HepG2 (cell line): ENCODE data around the gene ZBTB45. TPM values are rescaled to one million over a fixed set of nuclear protein-coding genes. Genes with fewer than 3 reads are reported as not detected.

Source experiments
- CREB1 ChIP-seq, 2 experiments: fragments of 450-650 bp in 1 of 2; IDR thresholded peaks; 2 replicates each; pipeline ENCODE4 v1.6.1; 2016 to 2017; ENCODE audit warnings: control low read depth in 1 of 2, mild to moderate bottlenecking in 1 of 2, missing compliant biosample characterization in 1 of 2, missing genetic modification characterization in 1 of 2
- ETV5 ChIP-seq: IDR thresholded peaks from 2 replicates; pipeline ENCODE4 v1.6.1; 2018; ENCODE audit warnings: missing biosample characterization, missing genetic modification reagents, inconsistent platforms, borderline replicate concordance
- GABPA ChIP-seq, 2 experiments: IDR thresholded peaks; 2 replicates each; pipeline ENCODE4 v1.6.1; 2011 to 2016; ENCODE audit warnings: low read depth in 2 of 2, low read length in 1 of 2, missing biosample characterization in 1 of 2, missing genetic modification characterization in 1 of 2
- GATAD1 ChIP-seq: IDR thresholded peaks from 2 replicates; pipeline ENCODE4 v1.6.1; 2016; ENCODE audit warnings: missing genetic modification reagents, missing compliant biosample characterization
- GPN1 ChIP-seq: sonication (generic); formaldehyde crosslinking; IDR thresholded peaks from 2 replicates; pipeline ENCODE4 v1.5.1; 2020; ENCODE audit warnings: missing genetic modification reagents, borderline replicate concordance
- HCFC1 ChIP-seq: fragments of 150-350 bp; IDR thresholded peaks from 2 replicates; pipeline ENCODE4 v1.6.1; 2014; ENCODE audit warnings: low read depth, low read length
- IRF2 ChIP-seq: IDR thresholded peaks from 2 replicates; pipeline ENCODE4 v1.6.1; 2018; ENCODE audit warnings: missing genetic modification reagents, missing compliant biosample characterization
- NFYC ChIP-seq: IDR thresholded peaks from 2 replicates; pipeline ENCODE4 v1.6.1; 2016; ENCODE audit warnings: missing genetic modification reagents, missing compliant biosample characterization
- NRL ChIP-seq: sonication (generic); formaldehyde crosslinking; IDR thresholded peaks from 2 replicates; pipeline ENCODE4 v1.5.0; 2020; ENCODE audit warnings: missing genetic modification reagents, mild to moderate bottlenecking, moderate library complexity, borderline replicate concordance
- POGK ChIP-seq: sonication (generic); formaldehyde crosslinking; conservative IDR thresholded peaks from 2 replicates; pipeline ENCODE4 v1.8.0; 2022; ENCODE audit warnings: mild to moderate bottlenecking, moderate library complexity, missing genetic modification reagents
- TAF15 ChIP-seq: fragments of 200-400 bp; formaldehyde crosslinking; IDR thresholded peaks from one replicate; pipeline ENCODE4 v1.6.1; 2018; ENCODE audit warnings: mild to moderate bottlenecking, low read depth, low read length; ENCODE audit not compliant: poor library complexity, severe bottlenecking
- YEATS4 ChIP-seq: sonication (generic); formaldehyde crosslinking; IDR thresholded peaks from 2 replicates; pipeline ENCODE4 v1.4.0; 2020; ENCODE audit warnings: missing genetic modification reagents, borderline replicate concordance
- ZFP36 ChIP-seq: fragments of 150-350 bp; IDR thresholded peaks from 2 replicates; pipeline ENCODE4 v1.6.1; 2018; ENCODE audit warnings: borderline replicate concordance, low read length, low read depth; ENCODE audit not compliant: partially characterized antibody
- ZMAT3 ChIP-seq: sonication (generic); formaldehyde crosslinking; conservative IDR thresholded peaks from 2 replicates; pipeline ENCODE4 v1.7.0; 2021; ENCODE audit warnings: missing genetic modification reagents
- ZNF260 ChIP-seq: sonication (generic); formaldehyde crosslinking; IDR thresholded peaks from 2 replicates; pipeline ENCODE4 v1.4.0; 2020; ENCODE audit warnings: missing genetic modification reagents, low read depth, mild to moderate bottlenecking, borderline replicate concordance
- ZNF350 ChIP-seq: sonication (generic); formaldehyde crosslinking; IDR thresholded peaks from 2 replicates; pipeline ENCODE4 v1.4.0; 2020; ENCODE audit warnings: mild to moderate bottlenecking, low read depth, missing genetic modification reagents, borderline replicate concordance
- ZNF562 ChIP-seq: sonication (generic); formaldehyde crosslinking; IDR thresholded peaks from 2 replicates; pipeline ENCODE4 v1.8.0; 2022; ENCODE audit warnings: missing genetic modification reagents, borderline replicate concordance
- ZNF724P ChIP-seq: sonication (generic); formaldehyde crosslinking; IDR thresholded peaks from 2 replicates; pipeline ENCODE4 v1.8.0; 2022; ENCODE audit warnings: missing genetic modification reagents, borderline replicate concordance
- ZZZ3 ChIP-seq: sonication (generic); formaldehyde crosslinking; IDR thresholded peaks from 2 replicates; pipeline ENCODE4 v1.4.0; 2020; ENCODE audit warnings: missing genetic modification reagents, mild to moderate bottlenecking, borderline replicate concordance
- polyA plus RNA-seq, 8 experiments: library from polyadenylated mRNA; depleted of rRNA in 3 of 8; stranded (reverse) in 7 of 8; unstranded in 1 of 8; fragments of >200 nt; fragmentation: Illumina TruSeq in 4 of 8; extraction: Trizol in 4 of 8; gene quantifications; 2 replicates each; pipeline versions ENCODE4 v1.2.1 to v1.2.3, GENCODE V29; 2011 to 2016; ENCODE audit warnings: low read depth in 4 of 8, missing spikeins in 1 of 8, mixed read lengths in 1 of 8; ENCODE audit not compliant: insufficient read depth in 1 of 8
- total RNA-seq, 5 experiments: library from RNA; depleted of rRNA; stranded (reverse); fragments of >200 nt; fragmentation: Illumina TruSeq; extraction: Trizol; gene quantifications; 2 replicates each; pipeline ENCODE4 v1.2.3, GENCODE V29; 2016; ENCODE audit warnings: low read depth in 1 of 5
- TF ChIP-seq, protein P1 (sequence below): IDR thresholded peaks from 2 replicates; pipeline ENCODE4 v1.6.1; 2016; ENCODE audit warnings: mild to moderate bottlenecking
- TF ChIP-seq, protein P2 (sequence below): IDR thresholded peaks from 2 replicates; pipeline ENCODE4 v1.6.1; 2016; ENCODE audit warnings: missing compliant biosample characterization, missing genetic modification reagents, borderline replicate concordance
- TF ChIP-seq, protein P3 (sequence below): sonication (generic); formaldehyde crosslinking; IDR thresholded peaks from 2 replicates; pipeline ENCODE4 v1.8.1; 2023; ENCODE audit warnings: mild to moderate bottlenecking, moderate library complexity, missing genetic modification reagents

Gene ZBTB45
- total and polyA plus RNA-seq, 2 of the 13 experiments (the other 11 are each of a cell fraction or from before 2014, with no cell fraction given): 3.0 to 3.7 TPM

DNA sequence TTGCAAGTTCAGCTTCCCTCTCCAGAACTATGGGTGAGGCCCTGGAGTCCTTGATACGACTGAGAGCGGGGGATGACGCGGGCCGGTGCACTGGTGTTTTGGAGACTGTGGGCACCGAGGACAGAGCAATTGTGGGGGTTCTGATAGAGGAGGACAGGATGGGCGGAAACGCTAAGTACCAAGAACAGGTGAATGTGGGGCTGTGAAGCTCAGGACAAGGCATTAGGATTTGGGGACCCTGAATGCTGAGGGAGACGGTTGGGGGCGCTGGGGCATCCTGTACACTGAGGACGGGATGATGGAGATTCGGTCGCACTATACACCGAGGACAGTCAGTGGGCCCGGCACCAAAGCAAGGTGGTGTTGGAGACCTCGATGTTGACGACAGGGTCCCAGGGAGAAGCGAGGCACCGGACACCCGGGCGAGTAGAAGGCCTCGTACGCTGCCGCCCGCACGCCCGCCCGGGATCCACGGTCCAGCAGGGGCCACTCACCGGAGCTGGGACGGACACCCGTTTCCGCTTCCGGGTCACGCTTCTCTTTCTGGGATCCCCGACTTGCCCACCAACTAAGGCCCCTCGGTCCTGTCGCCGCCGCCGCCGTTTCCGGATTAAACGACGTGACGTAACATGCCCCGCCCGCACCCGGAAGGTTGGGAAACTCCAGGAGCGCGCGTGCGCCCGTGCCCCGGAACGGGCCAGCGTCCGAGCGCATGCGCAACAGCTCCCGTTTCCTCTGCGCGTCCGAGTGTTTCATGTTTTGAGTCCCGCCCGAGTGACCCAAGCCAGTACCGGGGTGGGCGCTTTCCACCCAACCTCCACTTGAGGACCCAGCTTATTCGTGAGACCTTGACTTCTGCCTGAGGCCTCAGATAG is 35.1 kb upstream of the ZBTB45 start, which contains the start of gene CHMP2A (continued):
- TF ChIP-seq ZNF260 (CRISPR knock-in tag) (no peak), ZFP36 (no peak), NRL (CRISPR knock-in tag) (peak; percentile 67; the same call in 1 of the 2 replicates), POGK (CRISPR knock-in tag) (0 out of 2 replicates have a peak, but pooled peaks have one; percentile 38), ZNF350 (CRISPR knock-in tag) (peak; percentile 53), ZZZ3 (CRISPR knock-in tag) (0 out of 2 replicates have a peak, but pooled peaks have one; percentile 39), GPN1 (CRISPR knock-in tag) (no peak), GABPA (IDR thresholded peaks at IDR 0.05; ENCODE audit: low read depth, low read length) (peak; percentile 94), GABPA (CRISPR knock-in tag; IDR thresholded peaks at IDR 0.05; ENCODE audit: low read depth) (peak; percentile 96), NFYC (CRISPR knock-in tag) (no peak; the same call in 1 of the 2 replicates), ZNF724P (CRISPR knock-in tag) (peak; percentile 57; the same call in 1 of the 2 replicates), HCFC1 (peak; percentile 33), CREB1 (IDR thresholded peaks at IDR 0.05) (peak; percentile 93), CREB1 (CRISPR knock-in tag; IDR thresholded peaks at IDR 0.05) (peak; percentile 90), TAF15 (peak; percentile 35), ETV5 (CRISPR knock-in tag) (peak; percentile 69), YEATS4 (CRISPR knock-in tag) (peak; percentile 47; the same call in 1 of the 2 replicates), GATAD1 (CRISPR knock-in tag) (peak; percentile 89), ZMAT3 (no peak), ZNF562 (CRISPR knock-in tag) (peak; percentile 61; the same call in 1 of the 2 replicates), IRF2 (CRISPR knock-in tag) (peak; percentile 64; the same call in 1 of the 2 replicates)
- TF ChIP-seq, protein P1, sequence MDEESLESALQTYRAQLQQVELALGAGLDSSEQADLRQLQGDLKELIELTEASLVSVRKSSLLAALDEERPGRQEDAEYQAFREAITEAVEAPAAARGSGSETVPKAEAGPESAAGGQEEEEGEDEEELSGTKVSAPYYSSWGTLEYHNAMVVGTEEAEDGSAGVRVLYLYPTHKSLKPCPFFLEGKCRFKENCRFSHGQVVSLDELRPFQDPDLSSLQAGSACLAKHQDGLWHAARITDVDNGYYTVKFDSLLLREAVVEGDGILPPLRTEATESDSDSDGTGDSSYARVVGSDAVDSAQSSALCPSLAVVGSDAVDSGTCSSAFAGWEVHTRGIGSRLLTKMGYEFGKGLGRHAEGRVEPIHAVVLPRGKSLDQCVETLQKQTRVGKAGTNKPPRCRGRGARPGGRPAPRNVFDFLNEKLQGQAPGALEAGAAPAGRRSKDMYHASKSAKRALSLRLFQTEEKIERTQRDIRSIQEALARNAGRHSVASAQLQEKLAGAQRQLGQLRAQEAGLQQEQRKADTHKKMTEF (CRISPR knock-in tag): peak; percentile 63; the same call in 1 of the 2 replicates
- TF ChIP-seq, protein P2, sequence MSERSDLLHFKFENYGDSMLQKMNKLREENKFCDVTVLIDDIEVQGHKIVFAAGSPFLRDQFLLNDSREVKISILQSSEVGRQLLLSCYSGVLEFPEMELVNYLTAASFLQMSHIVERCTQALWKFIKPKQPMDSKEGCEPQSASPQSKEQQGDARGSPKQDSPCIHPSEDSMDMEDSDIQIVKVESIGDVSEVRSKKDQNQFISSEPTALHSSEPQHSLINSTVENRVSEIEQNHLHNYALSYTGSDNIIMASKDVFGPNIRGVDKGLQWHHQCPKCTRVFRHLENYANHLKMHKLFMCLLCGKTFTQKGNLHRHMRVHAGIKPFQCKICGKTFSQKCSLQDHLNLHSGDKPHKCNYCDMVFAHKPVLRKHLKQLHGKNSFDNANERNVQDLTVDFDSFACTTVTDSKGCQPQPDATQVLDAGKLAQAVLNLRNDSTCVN: 0 out of 2 replicates have a peak, but pooled peaks have one; percentile 25
- TF ChIP-seq, protein P3, sequence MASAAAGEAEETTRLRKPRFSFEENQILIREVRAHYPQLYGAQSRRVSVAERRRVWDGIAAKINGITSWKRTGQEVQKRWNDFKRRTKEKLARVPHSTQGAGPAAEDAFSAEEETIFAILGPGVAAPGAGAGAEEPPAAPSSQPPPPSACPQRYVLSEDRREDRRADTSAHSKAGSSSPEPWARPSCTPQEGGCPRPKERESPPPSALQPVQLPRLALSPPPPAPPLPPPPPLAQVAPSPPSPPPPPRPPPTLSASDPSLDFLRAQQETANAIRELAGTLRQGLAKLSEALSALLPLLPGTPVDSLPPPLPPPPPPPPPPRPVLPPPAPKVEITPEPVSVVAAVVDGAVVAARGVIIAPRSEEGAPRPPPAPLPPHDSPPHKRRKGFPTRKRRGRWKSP (CRISPR knock-in tag): peak; percentile 37; the same call in 1 of the 2 replicates
